Activated naive CD4-positive, alpha-beta T cell treated with anti-CD3 and anti-CD28 coated beads, Interleukin-2, amount 50 U/mL, for 72 hours (primary cell): ENCODE results near the gene DGKB. TPM values are rescaled to one million over a fixed set of nuclear protein-coding genes. Genes with fewer than 3 reads are reported as not detected.

Source experiments
- ATAC-seq, 2 donors: fragments of 150-1000 bp; cut with Tn5 transposase; 2 replicates each; pipeline ENCODE4 v1.10.0; 2021; ENCODE audit warnings: mild to moderate bottlenecking in 2 of 2, moderate library complexity in 2 of 2
- DNase-seq, 2 donors: peaks; one replicate each; pipeline ENCODE4 v3.0.0; 2021 to 2022; ENCODE audit warnings: low spot score in 2 of 2
- H3K27ac Mint-ChIP-seq, 2 donors: one replicate each; pipeline ENCODE4 v1.8.0; 2022; ENCODE audit warnings: mild to moderate bottlenecking in 2 of 2, mixed read lengths in 2 of 2
- H3K36me3 Mint-ChIP-seq, 2 donors: one replicate each; pipeline ENCODE4 v1.8.0; 2022; ENCODE audit warnings: mixed read lengths in 2 of 2
- H3K9me3 Mint-ChIP-seq, 2 donors: one replicate each; pipeline ENCODE4 v1.8.0; 2022; ENCODE audit warnings: mixed read lengths in 2 of 2
- total RNA-seq, 2 donors: library from RNA; stranded (reverse); gene quantifications; one replicate each; pipeline ENCODE4 v1.2.3, GENCODE V29; 2022

Gene DGKB
- total RNA-seq, 2 donors from 2014 or later, result not detected

GRCh38 chr7:14449291-14449690, 453.3 kb downstream of the DGKB start:
- no peak overlapping the region for H3K27ac Mint-ChIP-seq
- no peaks in the 10 kb centered on the region for H3K36me3 Mint-ChIP-seq
- ATAC-seq, result no peak
- no peak for DNase-seq
- peaks cover 0 to 5% of the 10 kb centered on the region in 2 donors for H3K9me3 Mint-ChIP-seq

- peak in 1 of 2 donors; percentile 91 for ATAC-seq
Observed at GRCh38 chr7:14446829-14447228, 455.7 kb downstream of the DGKB start.

GRCh38 chr7:14446219-14446618, 456.3 kb downstream of the DGKB start:
- no peak for ATAC-seq
- no peak for DNase-seq
- H3K36me3 Mint-ChIP-seq, result no peaks in the 10 kb centered on the region
- peaks cover 0 to 8% of the 10 kb centered on the region in 2 donors for H3K9me3 Mint-ChIP-seq
- no peak overlapping the region for H3K27ac Mint-ChIP-seq

More at GRCh38 chr7:14446829-14447228, 455.7 kb downstream of the DGKB start:
- DNase-seq, result no peak
- peaks cover 0 to 8% of the 10 kb centered on the region in 2 donors for H3K9me3 Mint-ChIP-seq
- H3K27ac Mint-ChIP-seq, result no peak overlapping the region
- H3K36me3 Mint-ChIP-seq, result no peaks in the 10 kb centered on the region

GRCh38 chr7:14438366-14438765, 464.2 kb downstream of the DGKB start:
- no peak for ATAC-seq
- DNase-seq, result no peak
- no peak overlapping the region for H3K27ac Mint-ChIP-seq
- H3K36me3 Mint-ChIP-seq, result no peaks in the 10 kb centered on the region
- H3K9me3 Mint-ChIP-seq, result no peaks in the 10 kb centered on the region

- no peaks in the 10 kb centered on the region for H3K9me3 Mint-ChIP-seq
- ATAC-seq, result no peak
- H3K36me3 Mint-ChIP-seq, result no peaks in the 10 kb centered on the region
- DNase-seq, result no peak
- H3K27ac Mint-ChIP-seq, result no peak overlapping the region
Observed at GRCh38 chr7:14436878-14437277, 465.7 kb downstream of the DGKB start.

GRCh38 chr7:14432924-14433323, 469.6 kb downstream of the DGKB start:
- no peak for DNase-seq
- Mint-ChIP-seq H3K36me3 (no peaks in the 10 kb centered on the region), H3K9me3 (peaks cover 8 to 10% of the 10 kb centered on the region in 2 donors), H3K27ac (no peak overlapping the region)
- ATAC-seq, result no peak

- H3K9me3 Mint-ChIP-seq, result peaks cover 12 to 17% of the 10 kb centered on the region in 2 donors
- H3K36me3 Mint-ChIP-seq, result no peaks in the 10 kb centered on the region
Observed at GRCh38 chr7:14430926-14431325, 471.6 kb downstream of the DGKB start.

GRCh38 chr7:14425559-14425958, 477.0 kb downstream of the DGKB start:
- Mint-ChIP-seq H3K27ac (no peak overlapping the region), H3K36me3 (no peaks in the 10 kb centered on the region), H3K9me3 (peaks cover 15 to 18% of the 10 kb centered on the region in 2 donors)
- DNase-seq (no peak), ATAC-seq (no peak)

More at GRCh38 chr7:14430926-14431325, 471.6 kb downstream of the DGKB start:
- DNase-seq (no peak), ATAC-seq (no peak)
- H3K27ac Mint-ChIP-seq, result no peak overlapping the region

- Mint-ChIP-seq H3K9me3 (peaks cover 15 to 18% of the 10 kb centered on the region in 2 donors), H3K27ac (no peak overlapping the region), H3K36me3 (no peaks in the 10 kb centered on the region)
- ATAC-seq, result no peak
- no peak for DNase-seq
Observed at GRCh38 chr7:14424675-14425074, 477.9 kb downstream of the DGKB start.

- H3K27ac Mint-ChIP-seq, result no peak overlapping the region
- ATAC-seq (no peak), DNase-seq (no peak)
- no peaks in the 10 kb centered on the region for H3K36me3 Mint-ChIP-seq
- H3K9me3 Mint-ChIP-seq, result peaks cover 5 to 6% of the 10 kb centered on the region in 2 donors
Observed at GRCh38 chr7:14420768-14421167, 481.8 kb downstream of the DGKB start.

- ATAC-seq (no peak), DNase-seq (no peak)
- Mint-ChIP-seq H3K27ac (no peak overlapping the region), H3K36me3 (no peaks in the 10 kb centered on the region), H3K9me3 (peaks cover 5 to 6% of the 10 kb centered on the region in 2 donors)
Observed at GRCh38 chr7:14419531-14419930, 483.0 kb downstream of the DGKB start.

GRCh38 chr7:14418633-14419032, 483.9 kb downstream of the DGKB start:
- H3K27ac Mint-ChIP-seq, result no peak overlapping the region
- ATAC-seq (no peak), DNase-seq (no peak)
- H3K9me3 Mint-ChIP-seq, result peaks cover 0 to 2% of the 10 kb centered on the region in 2 donors
- no peaks in the 10 kb centered on the region for H3K36me3 Mint-ChIP-seq

- H3K27ac Mint-ChIP-seq, result no peak overlapping the region
- peaks cover 6 to 9% of the 10 kb centered on the region in 2 donors for H3K9me3 Mint-ChIP-seq
- ATAC-seq (no peak), DNase-seq (no peak)
- H3K36me3 Mint-ChIP-seq, result peaks cover 0 to 5% of the 10 kb centered on the region in 2 donors
Observed at GRCh38 chr7:14414274-14414986, 488.1 kb downstream of the DGKB start.

- Mint-ChIP-seq H3K27ac (no peak overlapping the region), H3K9me3 (peaks cover 6 to 8% of the 10 kb centered on the region in 2 donors), H3K36me3 (peaks cover 0 to 5% of the 10 kb centered on the region in 2 donors)
- ATAC-seq, result no peak
- no peak for DNase-seq
Observed at GRCh38 chr7:14407246-14408015, 495.1 kb downstream of the DGKB start.

GRCh38 chr7:14403587-14403986, 499.0 kb downstream of the DGKB start:
- ATAC-seq, result peak in 1 of 2 donors; percentile 63
- Mint-ChIP-seq H3K36me3 (no peaks in the 10 kb centered on the region), H3K27ac (no peak overlapping the region), H3K9me3 (peaks cover 0 to 8% of the 10 kb centered on the region in 2 donors)
- no peak for DNase-seq

GRCh38 chr7:14400271-14400670, 502.3 kb downstream of the DGKB start:
- no peak for DNase-seq
- H3K27ac Mint-ChIP-seq, result no peak overlapping the region
- H3K9me3 Mint-ChIP-seq, result peaks cover 0 to 5% of the 10 kb centered on the region in 2 donors
- H3K36me3 Mint-ChIP-seq, result no peaks in the 10 kb centered on the region
- no peak for ATAC-seq

GRCh38 chr7:14398526-14398925, 504.0 kb downstream of the DGKB start:
- ATAC-seq, result no peak
- no peak for DNase-seq
- peaks cover 2 to 7% of the 10 kb centered on the region in 2 donors for H3K9me3 Mint-ChIP-seq
- H3K27ac Mint-ChIP-seq, result no peak overlapping the region
- no peaks in the 10 kb centered on the region for H3K36me3 Mint-ChIP-seq
